CD4-positive, alpha-beta T cell treated with Interleukin-17A for 1 hour (primary cell): ENCODE data around the gene CLEC9A.
"Not testable (repeated sequence)": the region's sequence is repeated elsewhere in the genome, so short reads cannot be mapped to it uniquely, and the experiment has no call there.

Experiments used
- DNase-seq: peaks from one replicate; pipeline ENCODE4 v3.0.0-alpha.2; 2020

Gene CLEC9A

GRCh38 chr12:10030446-10030845, at the start of gene CLEC9A:
Gene CLEC9A, plus strand, starts transcription at chr12:10030682. Its CDS starts 22,006 bp downstream, at chr12:10052688.
- DNase-seq = no peak

GRCh38 chr12:9991876-9992275, 38.6 kb upstream of the CLEC9A start:
- no peak for DNase-seq

- DNase-seq = no peak
These were observed 38.2 kb upstream of the CLEC9A start for GRCh38 chr12:9992296-9992695.

- DNase-seq = no peak
These were observed 31.5 kb upstream of the CLEC9A start, which contains the start of gene CLEC1B for GRCh38 chr12:9999016-9999415. Gene CLEC1B, minus strand, starts transcription at chr12:9999121. Its CDS starts 21 bp downstream, at chr12:9999100.

- DNase-seq = no peak
These were observed 29.2 kb upstream of the CLEC9A start for GRCh38 chr12:10001171-10001776.

GRCh38 chr12:10012630-10013330, 17.7 kb upstream of the CLEC9A start:
- no peak for DNase-seq

GRCh38 chr12:10015450-10015849, 15.0 kb upstream of the CLEC9A start:
- DNase-seq = no peak

GRCh38 chr12:10016881-10017280, 13.6 kb upstream of the CLEC9A start:
- no peak for DNase-seq

- DNase-seq = no peak
These were observed 12.1 kb upstream of the CLEC9A start for GRCh38 chr12:10018386-10018785.

GRCh38 chr12:10021342-10021741, 9.1 kb upstream of the CLEC9A start:
- DNase-seq = no peak

GRCh38 chr12:10025236-10025635, 5.2 kb upstream of the CLEC9A start:
- no peak for DNase-seq

- not testable (repeated sequence) for DNase-seq
These were observed 3.8 kb upstream of the CLEC9A start for GRCh38 chr12:10026666-10027065.

GRCh38 chr12:10027311-10027710, 3.2 kb upstream of the CLEC9A start:
- no peak for DNase-seq

- no peak for DNase-seq
These were observed 2.8 kb upstream of the CLEC9A start for GRCh38 chr12:10027721-10028120.

- DNase-seq = no peak
These were observed 839 bp downstream of the CLEC9A start for GRCh38 chr12:10031321-10031720.

GRCh38 chr12:10031771-10032175, 1.3 kb downstream of the CLEC9A start:
- DNase-seq = no peak

- no peak for DNase-seq
These were observed 3.5 kb downstream of the CLEC9A start for GRCh38 chr12:10033783-10034545.

GRCh38 chr12:10042167-10042566, 11.7 kb downstream of the CLEC9A start:
- DNase-seq = no peak

- DNase-seq = no peak
These were observed 18.0 kb downstream of the CLEC9A start for GRCh38 chr12:10048526-10048925.

GRCh38 chr12:10052193-10052913, 21.9 kb downstream of the CLEC9A start:
- no peak for DNase-seq

- DNase-seq = no peak
These were observed 27.9 kb downstream of the CLEC9A start for GRCh38 chr12:10058387-10058786.

- DNase-seq = no peak
These were observed 34.8 kb downstream of the CLEC9A start for GRCh38 chr12:10065241-10065640.

- DNase-seq = no peak
These were observed 36.8 kb downstream of the CLEC9A start for GRCh38 chr12:10067264-10067663.
